Right renal cortex interstitium (tissue), 3 donors: Measurements from ENCODE around the gene LIN52. TPM values are rescaled to one million over a fixed set of nuclear protein-coding genes. Genes with fewer than 3 reads are reported as not detected.

ENCODE experiments used
- polyA plus RNA-seq, 3 donors: library from polyadenylated mRNA; unstranded; fragments of 120-200 nt; gene quantifications; one replicate each; pipeline ENCODE4 v1.2.1, GENCODE V29; 2013; ENCODE audit not compliant: insufficient read length in 3 of 3

The LIN52 gene
- polyA plus RNA-seq, 3 donors: 18.9 to 22.0 (median 19.8) TPM

Other genes with a start within 250 kb of the LIN52 start
- 10 to 100 TPM; 16.8 to 34.0 (median 26.3) TPM for gene PTGR2, start 233.1 kb upstream of the LIN52 start, polyA plus RNA-seq
- 10 to 100 TPM; 57.7 to 62.2 (median 60.8) TPM for gene ZNF410, start 198.1 kb upstream of the LIN52 start, polyA plus RNA-seq
- gene FAM161B, start 134.9 kb upstream of the LIN52 start, polyA plus RNA-seq: 10 to 100 TPM; 14.0 to 18.8 (median 14.6) TPM
- 10 to 100 TPM; 26.1 to 30.5 (median 30.0) TPM for gene COQ6, start 134.7 kb upstream of the LIN52 start, polyA plus RNA-seq
- gene ENTPD5, start 65.7 kb upstream of the LIN52 start, polyA plus RNA-seq: 10 to 100 TPM; 48.2 to 56.0 (median 50.9) TPM
- gene BBOF1, start 65.6 kb upstream of the LIN52 start, polyA plus RNA-seq: 10 to 100 TPM; 14.9 to 16.1 (median 15.5) TPM
- 100 to 1,000 TPM in 2 of 3 donors, 10 to 100 TPM in 1; 98.1 to 124 (median 117) TPM for gene ALDH6A1, start 503 bp upstream of the LIN52 start, polyA plus RNA-seq
- under 1 TPM in 1 of 3 donors, not detected in 2; 0.08 TPM for gene VSX2, start 154.5 kb downstream of the LIN52 start, polyA plus RNA-seq
- gene ABCD4, start 218.0 kb downstream of the LIN52 start, polyA plus RNA-seq: 10 to 100 TPM; 90.9 to 95.9 (median 92.5) TPM